OCI-LY3 (cell line): ENCODE measurements around the gene SNX27.

Source experiments
- CTCF ChIP-seq: fragments of 200-600, 300-600 bp; sonication (generic); IDR thresholded peaks from 2 replicates; pipeline ENCODE4 v1.5.1; 2014; ENCODE audit warnings: antibody characterized with exemption, low read length, low read depth
- EZH2phosphoT487 ChIP-seq: fragments of 200-600 bp; shearing (Covaris generic); IDR thresholded peaks from 2 replicates; pipeline ENCODE4 v1.6.1; 2018; ENCODE audit warnings: antibody characterized with exemption, mixed run types, low read depth

- no peak for TF ChIP-seq CTCF
- no peak for TF ChIP-seq EZH2phosphoT487
Observed at GRCh38 chr1:151618470-151618869, 6.6 kb downstream of the SNX27 start.
